Activated T-cell treated with anti-CD3 and anti-CD28 coated beads, Interleukin-2, amount 50 U/mL, for 48 hours (primary cell): Measurements from ENCODE around the gene MBD5.

Experiments used
- DNase-seq, 2 experiments: peaks; one replicate each; pipeline ENCODE4 v3.0.0-alpha.2; 2020

The MBD5 gene

DNA sequence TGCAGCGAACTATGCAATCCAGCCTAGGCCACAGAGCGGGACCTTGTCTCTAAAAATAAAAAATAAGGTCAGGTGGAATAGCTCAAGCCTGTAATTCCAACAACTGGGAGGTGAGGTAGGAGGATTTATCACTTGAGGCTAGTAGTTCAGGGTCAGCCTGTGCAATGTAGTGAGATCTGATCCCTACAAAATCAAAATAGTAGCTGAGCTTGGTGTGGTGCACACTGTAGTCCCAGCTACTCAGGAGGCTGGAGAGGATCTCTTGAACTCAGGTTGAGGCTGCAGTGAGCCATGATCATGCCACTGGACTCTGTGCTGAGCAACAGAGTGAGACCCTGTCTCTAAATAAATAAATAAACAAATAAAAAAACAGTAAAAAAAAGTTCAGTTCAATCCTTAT is 5.7 kb downstream of the MBD5 start:
- DNase-seq = no peak

DNA sequence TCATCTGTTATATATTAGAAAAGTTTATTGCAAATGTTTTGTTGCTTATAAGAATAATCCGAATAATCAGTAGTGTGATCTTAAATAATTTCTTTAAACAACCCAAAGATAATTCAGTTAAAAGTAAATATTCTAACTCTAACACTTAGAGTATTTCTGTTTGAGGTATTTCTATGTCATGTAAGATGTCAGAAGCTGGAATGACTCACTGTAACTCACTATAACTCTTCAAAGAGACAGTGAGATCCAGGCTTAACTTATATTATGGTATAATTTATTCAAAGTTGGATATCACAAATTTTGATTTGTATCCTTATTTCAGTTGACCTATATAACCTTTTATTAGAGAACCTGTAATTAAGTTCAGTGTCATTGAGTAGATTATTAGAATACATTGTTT is 6.9 kb downstream of the MBD5 start:
- no peak for DNase-seq

DNA sequence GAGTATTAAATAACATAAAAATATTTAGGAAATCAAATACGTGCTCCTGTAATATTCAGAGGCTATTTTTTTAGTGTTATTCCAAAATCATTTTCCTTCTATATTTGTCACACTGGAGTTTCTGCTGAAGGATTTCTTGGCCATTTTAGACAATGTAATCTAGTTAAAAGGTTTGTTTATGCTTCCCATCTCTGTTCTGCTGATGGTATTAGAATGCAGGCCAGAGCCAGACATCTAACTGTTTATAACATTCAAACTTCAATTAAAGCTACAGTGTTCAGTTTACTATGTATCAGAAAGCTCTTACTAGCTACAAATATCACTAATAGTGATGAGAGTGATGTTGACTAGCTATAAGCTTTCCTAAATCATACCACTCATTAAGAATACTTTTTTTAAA is 7.9 kb downstream of the MBD5 start:
- no peak for DNase-seq

DNA sequence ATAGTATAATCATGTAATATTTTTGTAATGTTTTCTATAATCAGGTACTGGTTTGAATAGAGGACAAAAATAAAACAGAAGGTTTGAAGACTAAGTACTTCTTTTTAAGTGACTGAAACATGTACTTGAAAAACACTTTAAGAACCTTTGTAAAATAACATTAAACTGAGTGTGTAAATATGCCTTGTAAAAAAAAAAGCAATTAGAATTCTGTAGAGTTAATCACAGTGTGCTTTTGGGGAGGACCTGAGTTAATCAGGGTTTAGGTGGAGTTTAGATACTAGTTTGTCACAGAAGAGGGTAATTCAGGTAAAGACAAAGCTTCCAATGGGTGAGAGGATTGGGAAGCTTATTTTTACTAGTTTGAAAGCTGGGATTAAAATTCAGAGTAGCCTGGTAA is 10.3 kb downstream of the MBD5 start:
- no peak for DNase-seq

DNA sequence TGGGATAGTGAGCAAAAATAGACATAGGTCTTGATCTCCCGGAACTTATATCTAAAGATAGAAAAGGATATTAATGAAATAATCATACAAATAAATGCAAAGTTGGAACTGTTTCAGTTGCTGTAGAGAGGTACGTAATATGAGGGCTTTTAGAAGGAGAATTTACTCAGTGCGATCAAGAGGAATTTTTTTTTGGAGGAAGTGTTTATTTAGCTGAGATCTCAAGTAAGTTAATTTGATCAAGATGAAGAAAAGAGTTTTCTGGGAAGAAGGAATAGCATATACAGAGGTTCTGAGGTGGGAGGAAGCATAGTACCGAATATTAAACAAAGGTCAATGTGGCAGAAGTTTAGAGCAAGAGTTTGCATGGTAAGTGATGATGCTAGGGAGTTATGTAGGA is 11.3 kb downstream of the MBD5 start:
- no peak for DNase-seq

DNA sequence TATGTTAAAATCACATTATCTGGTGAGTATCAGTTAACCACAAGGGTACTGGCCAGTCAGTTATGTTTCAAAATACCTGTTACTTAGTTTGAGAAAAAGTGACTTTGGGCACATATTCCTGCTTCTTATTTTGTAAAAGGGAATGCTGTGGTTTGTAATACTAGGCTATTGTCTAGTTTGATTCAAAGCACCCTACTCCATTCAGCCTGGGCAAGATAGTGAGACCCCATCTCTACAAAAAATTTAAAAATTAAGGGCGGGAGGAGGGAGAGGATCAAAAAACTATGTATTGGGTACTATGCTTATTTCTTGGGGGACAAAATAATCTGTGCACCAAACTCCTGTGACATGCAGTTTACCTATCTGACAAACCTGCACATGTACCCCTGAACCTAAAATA is 18.9 kb downstream of the MBD5 start:
- no peak for DNase-seq

DNA sequence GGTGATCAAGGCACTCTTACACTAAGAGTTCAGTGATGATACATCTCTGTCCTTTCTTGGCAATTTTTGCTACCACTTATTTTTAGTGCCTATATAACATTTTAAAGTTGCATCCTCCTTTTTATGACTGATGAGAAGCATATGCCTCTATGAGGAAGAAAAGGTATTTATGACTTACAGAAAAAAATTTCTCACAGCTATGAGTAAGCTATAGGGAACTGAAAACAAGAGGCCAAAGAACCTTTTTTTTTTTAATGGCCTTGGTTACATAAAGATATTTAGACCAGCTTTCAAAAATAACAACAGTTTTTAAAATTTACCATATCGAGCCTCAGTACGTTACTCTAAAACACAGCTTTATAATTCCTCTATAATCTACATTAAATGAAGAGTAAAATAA is 21.3 kb downstream of the MBD5 start:
- no peak for DNase-seq

DNA sequence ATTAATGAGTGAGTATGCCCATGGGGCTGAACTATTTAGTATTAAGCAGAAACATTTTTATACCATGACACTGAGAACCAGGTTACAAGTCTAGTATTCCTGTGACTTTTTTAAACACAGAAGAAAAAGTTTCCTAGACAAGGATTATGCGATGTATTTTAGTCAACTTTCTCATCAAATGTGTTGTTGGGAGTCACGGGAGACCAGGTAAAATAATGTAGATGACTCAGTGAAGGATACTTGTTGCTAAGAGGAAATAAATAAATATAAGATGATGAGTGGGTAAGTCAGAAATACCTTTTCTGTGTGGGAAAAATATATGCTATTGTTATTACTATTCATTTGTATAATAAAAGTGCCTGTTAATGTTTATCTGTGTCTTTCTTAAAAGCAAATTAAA is 23.4 kb downstream of the MBD5 start:
- DNase-seq = no peak

DNA sequence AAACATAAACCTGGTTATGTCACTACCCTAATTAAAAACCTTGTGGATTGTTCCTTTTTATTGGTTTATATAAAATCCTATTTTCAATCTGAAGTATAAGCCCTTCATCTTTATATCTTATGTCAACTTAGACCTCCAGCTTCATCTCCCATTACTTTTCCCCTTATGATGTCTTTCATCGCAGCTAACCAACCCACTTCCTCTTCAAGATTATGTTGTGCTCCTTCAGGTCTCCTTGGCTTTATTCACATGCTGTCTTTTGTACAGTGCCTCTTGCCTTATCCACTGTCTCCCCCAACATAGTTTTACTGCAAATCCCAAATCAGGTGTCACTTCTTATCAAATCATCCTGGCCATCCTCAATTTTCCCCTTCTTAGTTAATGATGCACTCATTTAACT is 25.9 kb downstream of the MBD5 start:
- DNase-seq = no peak

DNA sequence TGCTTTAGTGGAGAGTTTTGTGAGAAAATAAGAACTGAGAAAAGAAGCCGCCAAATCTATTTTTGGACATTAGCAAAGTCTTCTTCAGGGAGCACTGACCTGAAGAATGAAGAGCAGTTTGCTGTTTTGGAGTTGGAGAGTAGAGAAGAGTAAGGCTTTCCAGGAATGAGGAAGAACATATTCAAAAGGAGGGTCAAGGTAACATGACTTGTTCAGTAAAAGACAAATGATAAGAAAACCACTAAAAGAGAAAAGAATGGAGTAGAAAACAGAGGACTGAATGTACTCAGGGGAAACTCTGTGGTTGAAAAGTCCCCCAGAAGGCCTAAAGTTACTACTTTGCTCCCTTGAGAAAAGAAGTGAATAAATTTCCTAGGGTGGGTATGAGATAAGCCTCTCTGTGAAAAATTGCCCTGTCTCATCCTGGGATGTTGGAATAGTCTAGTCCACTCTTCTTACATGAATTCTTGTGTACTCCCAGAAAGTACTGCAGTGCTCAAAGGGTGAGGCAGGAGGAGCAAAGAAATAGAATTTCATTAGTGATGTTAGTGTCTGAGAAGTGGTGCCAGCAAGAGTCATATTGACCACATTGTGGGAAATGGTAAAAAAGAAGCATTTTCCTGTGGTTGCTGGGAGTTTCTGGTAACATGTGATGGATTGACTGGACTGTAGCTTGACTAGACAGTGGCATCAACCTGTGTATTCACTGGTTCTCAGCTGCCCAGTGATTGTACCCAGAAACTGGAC is 27.8 kb downstream of the MBD5 start:
- no peak for DNase-seq

DNA sequence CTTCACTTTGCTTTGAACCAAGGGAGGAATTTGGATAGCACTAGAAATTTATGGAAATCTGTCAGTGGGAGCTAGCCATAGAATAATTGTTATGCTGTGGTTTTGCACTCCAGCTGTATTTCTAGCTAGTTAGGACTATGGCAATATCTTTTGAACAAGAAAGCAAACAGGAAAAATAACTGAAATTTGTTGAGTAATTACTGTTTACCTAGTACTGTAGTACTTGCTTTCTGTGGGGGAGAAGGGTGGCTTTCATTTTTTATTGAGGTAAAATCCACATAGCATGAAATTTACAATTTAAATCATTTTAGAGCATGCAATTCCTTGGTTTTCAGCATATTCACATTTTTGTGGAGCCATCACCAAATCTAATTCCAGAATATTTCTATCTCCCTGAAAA is 28.4 kb downstream of the MBD5 start:
- DNase-seq = no peak

DNA sequence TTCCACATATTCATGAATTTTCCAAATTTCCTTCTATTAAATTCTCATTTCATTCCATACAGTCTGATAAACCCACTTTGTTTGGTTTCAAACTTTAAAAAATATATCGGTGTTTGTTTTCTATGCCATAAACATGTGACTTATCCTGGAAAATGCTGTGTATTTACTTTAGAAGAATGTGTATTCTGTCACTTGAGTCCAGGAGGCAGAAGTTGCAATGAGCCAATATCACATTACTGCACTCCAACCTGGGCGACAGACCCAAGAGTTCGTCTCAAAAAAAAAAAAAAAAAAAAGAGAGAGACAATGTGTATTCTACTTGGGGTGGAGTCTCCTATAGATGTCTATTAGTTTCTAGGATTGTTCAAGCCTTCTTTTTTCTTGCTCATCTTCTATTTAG is 31.8 kb downstream of the MBD5 start:
- no peak for DNase-seq

DNA sequence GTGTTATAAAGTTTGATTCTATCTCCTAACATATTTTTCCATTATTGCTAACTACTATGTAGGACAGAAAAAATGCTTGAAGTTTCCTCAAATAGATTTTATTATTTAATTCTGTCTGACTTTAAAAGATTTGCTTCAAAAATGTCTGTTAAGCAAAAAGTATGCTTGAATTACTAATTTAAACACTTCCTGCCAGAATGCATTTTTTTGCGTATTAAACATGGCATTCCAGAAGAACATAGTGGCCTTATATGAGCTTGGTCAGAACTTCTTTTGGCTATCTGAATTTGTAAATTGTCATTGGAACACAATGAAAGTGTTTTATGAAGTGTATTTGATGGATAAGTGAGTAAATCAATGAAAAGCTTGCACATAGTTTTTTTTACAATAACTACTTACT is 37.8 kb downstream of the MBD5 start:
- DNase-seq = no peak

DNA sequence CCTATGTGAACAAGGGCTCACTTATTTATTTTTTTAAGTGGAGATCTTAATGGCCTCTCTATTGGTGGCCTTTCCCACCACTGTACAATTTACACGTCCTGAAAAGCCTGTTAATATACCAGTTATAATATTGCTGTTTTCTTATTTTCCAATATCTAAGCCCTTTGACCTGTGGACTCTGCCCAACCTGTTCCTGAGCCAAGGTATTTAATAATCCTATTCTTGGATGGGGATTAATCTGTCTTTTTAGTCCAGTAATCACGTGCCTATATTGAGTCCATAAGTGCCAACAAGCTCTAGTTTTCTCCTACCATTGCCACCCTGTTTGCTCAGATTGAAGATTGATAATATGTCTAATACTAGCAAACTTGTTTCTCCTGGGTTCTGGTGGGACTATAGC is 42.7 kb downstream of the MBD5 start:
- DNase-seq = no peak

DNA sequence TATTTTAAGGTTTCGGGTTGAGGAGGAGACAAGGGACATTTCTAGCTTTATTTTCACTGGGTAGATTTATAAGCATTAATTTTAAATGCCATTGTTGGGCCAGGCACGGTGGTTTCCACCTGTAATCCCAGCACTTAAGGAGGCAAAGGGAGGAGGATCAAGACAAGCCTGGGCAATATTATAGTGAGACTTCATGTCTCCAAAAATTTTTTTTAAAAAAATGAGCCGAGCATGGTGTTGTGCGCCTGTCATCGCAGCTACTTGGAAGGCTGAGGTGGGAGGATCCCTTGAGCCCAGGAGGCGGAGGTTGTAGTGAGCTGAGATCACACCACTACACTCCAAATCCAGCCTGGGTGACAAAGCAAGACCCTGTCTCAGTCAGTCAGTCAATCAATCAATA is 45.0 kb downstream of the MBD5 start:
- DNase-seq = no peak

DNA sequence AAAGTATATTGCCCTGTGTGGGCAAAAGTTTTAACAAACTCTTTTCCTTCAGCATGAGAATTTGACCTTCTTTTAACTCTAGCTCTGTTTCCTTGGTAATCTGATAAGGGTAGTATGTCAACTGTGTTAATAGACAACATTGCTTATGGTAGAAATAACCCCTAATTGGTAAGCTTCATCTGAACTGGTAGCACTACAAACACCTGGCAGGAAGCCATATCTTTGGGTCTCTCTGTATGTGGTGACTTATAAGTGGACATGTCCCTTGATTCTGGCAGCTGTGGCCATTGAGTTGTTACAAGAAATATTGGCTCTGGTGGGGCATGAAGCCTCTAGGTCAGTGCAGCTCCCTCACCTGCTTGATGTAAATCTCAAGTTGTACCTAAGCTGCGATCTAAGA is 46.9 kb downstream of the MBD5 start:
- no peak for DNase-seq

DNA sequence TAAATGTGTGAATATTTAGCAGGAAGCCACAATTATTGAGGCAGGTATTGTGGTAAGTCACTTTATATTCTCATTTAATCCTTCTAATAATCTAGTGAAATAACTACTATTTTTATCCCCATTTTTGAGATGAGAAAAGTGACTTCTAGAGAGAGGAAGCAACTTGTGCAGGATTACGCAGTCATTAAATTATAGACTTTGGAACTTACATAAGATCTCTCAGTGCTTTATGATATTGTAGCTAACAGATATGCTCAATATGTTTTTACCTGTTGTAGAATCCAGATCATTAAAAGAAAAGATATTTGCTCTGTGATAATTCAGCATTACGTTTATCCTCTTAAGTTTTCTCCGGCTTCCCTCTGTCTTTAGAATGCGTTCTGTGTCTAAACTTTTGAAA is 50.5 kb downstream of the MBD5 start:
- DNase-seq = no peak

DNA sequence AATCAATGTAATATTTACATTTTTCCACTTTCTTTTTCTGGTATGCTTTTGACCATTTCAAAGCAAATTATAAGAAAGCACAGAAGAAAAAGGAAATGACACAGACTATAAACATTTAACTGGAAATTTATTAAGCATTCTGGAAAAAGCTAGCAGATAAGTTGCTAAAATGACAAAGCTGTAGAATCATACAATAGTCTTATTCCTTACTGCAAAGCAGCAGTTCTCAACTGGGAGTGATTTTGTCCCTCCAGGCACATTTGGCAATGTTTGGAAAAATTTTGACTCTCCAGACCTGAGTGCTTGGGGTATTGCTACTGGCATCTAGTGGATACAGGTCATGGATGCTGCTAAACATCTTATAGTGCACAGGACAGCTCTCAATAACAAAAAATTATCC is 75.1 kb downstream of the MBD5 start:
- no peak for DNase-seq

DNA sequence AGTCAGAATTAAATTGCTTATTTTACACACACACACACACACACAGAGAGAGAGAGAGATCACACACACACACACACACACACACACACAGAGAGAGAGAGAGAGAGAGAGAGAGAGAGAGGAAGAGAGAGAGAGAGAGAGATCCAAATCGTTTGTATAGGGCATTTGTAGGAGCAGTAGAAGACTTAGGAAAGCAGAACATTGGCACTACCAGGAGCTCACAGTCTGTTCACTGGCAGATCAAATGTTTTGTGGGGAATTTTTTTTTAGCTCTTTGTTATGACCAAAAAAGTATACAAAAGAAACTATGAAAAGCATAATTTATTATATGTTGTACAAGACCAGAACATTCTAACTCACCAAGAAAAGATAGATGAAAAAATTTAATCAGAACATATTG is 81.8 kb downstream of the MBD5 start:
- no peak for DNase-seq

DNA sequence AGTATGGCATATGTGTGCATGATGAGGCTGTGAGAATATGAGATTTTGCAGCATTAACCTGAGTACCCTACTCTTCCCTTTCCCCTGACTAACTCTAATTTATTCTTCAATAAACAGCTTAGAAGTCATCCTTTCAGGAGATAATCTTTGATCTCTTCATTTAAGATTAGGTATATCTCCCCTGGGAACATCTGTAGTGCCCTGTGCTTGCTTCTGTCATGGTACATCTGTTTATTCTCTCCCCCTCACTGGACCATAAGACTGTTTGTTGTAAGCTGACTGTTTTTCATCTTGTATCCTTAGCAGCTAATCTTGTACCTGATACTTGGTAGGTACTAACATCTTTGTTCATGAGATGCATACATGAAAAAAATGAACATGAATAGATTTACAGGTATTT is 83.1 kb downstream of the MBD5 start:
- no peak for DNase-seq

DNA sequence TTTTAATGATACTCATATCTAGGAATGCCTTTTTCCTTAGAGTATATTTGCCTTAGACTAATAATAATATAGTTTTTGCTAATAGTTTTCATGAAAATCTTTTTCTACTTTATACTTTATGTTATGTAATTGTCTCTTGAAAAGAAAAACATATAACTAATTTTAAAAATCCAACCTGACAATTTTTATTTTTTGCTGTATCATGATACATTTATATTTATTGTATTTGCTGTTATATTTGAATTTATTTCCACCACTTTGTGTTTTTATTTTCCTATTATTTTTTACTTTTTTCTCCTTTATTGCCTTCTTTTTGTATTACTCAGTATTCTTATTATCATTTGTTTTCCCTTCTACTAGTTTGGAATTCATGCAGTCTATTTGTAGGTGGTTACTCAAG is 85.4 kb downstream of the MBD5 start:
- no peak for DNase-seq

DNA sequence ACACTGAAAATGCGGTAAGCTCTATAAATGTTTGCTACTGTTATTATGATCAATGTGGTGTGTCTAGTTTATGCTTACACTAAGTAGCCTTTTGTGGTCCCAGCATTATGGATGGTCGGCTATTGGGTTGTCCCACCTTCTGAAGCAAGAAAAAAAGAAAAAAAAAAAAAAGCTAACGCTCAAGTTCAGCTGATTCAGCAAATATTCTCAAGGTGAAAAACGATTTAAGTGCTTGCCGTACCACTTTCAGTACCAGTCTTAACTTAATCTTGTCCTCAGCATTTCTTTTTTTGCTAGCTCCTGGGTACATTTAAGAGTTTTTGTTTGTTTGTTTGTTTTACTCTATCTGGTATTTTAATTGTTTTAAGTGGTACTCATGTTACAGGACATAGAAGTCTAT is 87.5 kb downstream of the MBD5 start:
- no peak for DNase-seq

DNA sequence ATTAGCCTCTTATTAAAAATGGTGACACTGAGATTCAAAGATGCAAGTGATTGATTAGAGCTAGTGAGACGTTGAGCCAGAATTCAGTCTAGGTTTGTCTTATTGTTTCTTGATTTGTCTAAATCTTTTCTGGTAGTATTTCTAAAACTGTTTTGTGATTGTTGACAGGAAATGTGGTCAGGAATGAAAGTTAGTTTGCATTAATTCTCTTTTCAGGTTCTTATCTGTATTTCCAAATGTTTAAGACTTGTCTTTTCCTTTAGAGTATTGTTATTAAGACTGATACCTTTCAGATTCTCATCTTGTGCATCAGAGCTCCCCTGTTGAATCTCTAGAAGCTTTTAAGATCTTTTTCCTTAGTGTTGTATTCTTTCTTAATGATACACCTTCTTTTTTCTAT is 89.3 kb downstream of the MBD5 start:
- DNase-seq = no peak

DNA sequence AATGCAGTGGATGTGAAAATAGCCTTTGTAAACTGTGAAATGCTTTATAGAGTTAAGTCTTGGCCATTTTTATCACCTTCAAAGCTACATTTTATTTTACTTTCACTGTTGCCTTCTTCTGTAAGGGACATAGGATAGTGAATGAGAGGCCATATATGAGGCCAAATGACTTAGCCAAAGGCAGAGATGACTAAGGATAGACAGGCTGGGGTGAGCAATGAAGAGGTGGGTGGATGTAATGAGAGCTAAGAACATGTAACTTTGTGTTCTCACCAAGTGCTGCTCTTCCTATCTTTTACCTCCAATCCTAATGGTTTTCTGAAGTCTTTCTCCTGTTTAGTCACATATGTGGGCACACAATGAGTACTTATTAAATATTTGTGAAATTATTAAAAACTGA is 101.9 kb downstream of the MBD5 start:
- no peak for DNase-seq

DNA sequence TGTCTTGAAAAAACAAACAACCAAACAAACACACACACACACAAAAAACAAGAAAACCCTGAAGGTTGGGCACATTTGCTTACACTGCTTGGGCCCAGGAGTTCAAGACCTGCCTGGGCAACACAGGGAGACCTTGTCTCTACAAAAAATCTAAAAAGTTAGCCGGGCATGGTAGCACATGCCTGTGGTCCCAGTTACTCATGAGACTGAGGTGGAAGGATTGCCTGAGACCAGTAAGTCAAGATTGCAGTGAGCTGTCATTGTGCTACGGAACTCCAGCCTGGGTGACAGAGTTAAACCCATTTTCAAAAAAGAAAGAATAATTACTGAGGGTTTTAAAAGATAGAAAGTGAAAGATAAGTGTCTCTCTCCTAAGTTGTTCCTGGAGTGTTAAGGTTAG is 103.4 kb downstream of the MBD5 start:
- no peak for DNase-seq

DNA sequence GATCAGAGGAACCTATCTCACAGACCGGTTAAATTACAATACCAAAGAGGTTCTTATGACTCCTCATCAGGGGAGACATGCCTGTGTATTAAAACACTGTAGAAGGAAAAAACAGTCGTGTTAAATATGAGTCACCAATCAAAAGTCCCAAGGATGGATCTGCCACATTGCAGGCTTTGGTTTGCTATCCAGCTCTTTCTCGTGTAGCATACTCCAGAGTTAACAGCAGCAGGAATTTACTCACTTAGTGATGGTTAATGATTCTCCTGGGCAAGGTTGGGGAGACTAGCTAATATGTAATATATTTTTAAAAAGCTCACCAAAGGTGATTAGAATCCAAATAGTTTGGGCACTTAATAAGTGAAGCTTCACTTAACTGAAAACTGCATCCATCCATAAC is 109.7 kb downstream of the MBD5 start:
- DNase-seq = no peak
